OCI-LY1 (cell line): ENCODE data around the gene CORO2B.

ENCODE experiments used
- H2AFZ ChIP-seq: fragments of 200-600 bp; sonication (generic), shearing (Covaris generic); 2 replicates; pipeline ENCODE4 v1.6.0; 2014; ENCODE audit warnings: antibody characterized with exemption, mild to moderate bottlenecking, low read length
- H3F3A ChIP-seq: fragments of 200-600 bp; sonication (generic), shearing (Covaris generic); 2 replicates; pipeline ENCODE4 v1.6.0; 2014; ENCODE audit warnings: mild to moderate bottlenecking, antibody characterized with exemption, low read length, moderate library complexity; ENCODE audit not compliant: insufficient read depth
- H3K27ac ChIP-seq: fragments of 200-600 bp; sonication (generic); 2 replicates; pipeline ENCODE4 v1.5.1; 2014; ENCODE audit warnings: low read length, mixed run types, mild to moderate bottlenecking, low read depth; ENCODE audit not compliant: poor library complexity, severe bottlenecking
- H3K27me3 ChIP-seq: fragments of 200-600 bp; sonication (generic); 2 replicates; pipeline ENCODE4 v1.6.0; 2014; ENCODE audit warnings: antibody characterized with exemption, mild to moderate bottlenecking, low read length, moderate library complexity; ENCODE audit not compliant: insufficient read depth
- H3K36me3 ChIP-seq: fragments of 200-600 bp; sonication (generic); 2 replicates; pipeline ENCODE4 v1.6.1; 2014; ENCODE audit warnings: mild to moderate bottlenecking, antibody characterized with exemption, low read length, moderate library complexity, mixed read lengths; ENCODE audit not compliant: insufficient read depth
- H3K4me1 ChIP-seq: fragments of 200-600 bp; sonication (generic); 2 replicates; pipeline ENCODE4 v1.5.1; 2014; ENCODE audit warnings: mild to moderate bottlenecking, low read length, moderate library complexity; ENCODE audit not compliant: insufficient read depth, severe bottlenecking
- H3K4me2 ChIP-seq: fragments of 200-600 bp; sonication (generic), shearing (Covaris generic); 2 replicates; pipeline ENCODE4 v1.6.1; 2014; ENCODE audit warnings: low read length
- H3K4me3 ChIP-seq: fragments of 200-600 bp; sonication (generic); 2 replicates; pipeline ENCODE4 v1.5.1; 2014; ENCODE audit warnings: low read length, low read depth, mild to moderate bottlenecking, mixed read lengths; ENCODE audit not compliant: poor library complexity, severe bottlenecking
- H3K79me2 ChIP-seq: fragments of 200-600 bp; shearing (Covaris generic); 2 replicates; pipeline ENCODE4 v1.6.1; 2016; ENCODE audit warnings: mixed run types, low read length, mixed read lengths; ENCODE audit not compliant: insufficient read depth
- H3K9ac ChIP-seq: fragments of 200-600 bp; sonication (generic), shearing (Covaris generic); 2 replicates; pipeline ENCODE4 v1.6.1; 2014; ENCODE audit warnings: mild to moderate bottlenecking, low read length, mixed read lengths
- H3K9me2 ChIP-seq: fragments of 200-600 bp; sonication (generic), shearing (Covaris generic); 2 replicates; pipeline ENCODE4 v1.6.1; 2014; ENCODE audit warnings: low read depth, mild to moderate bottlenecking, low read length, mixed read lengths
- H3K9me3 ChIP-seq: fragments of 200-600 bp; shearing (Covaris generic); 2 replicates; pipeline ENCODE4 v1.6.1; 2014; ENCODE audit warnings: low read length, mixed read lengths
- H4K20me1 ChIP-seq: fragments of 200-600 bp; sonication (generic), shearing (Covaris generic); 2 replicates; pipeline ENCODE4 v1.6.0; 2016; ENCODE audit warnings: mild to moderate bottlenecking, low read length; ENCODE audit not compliant: insufficient read depth
- CTCF ChIP-seq: fragments of 200-600 bp; sonication (generic), shearing (Covaris generic); IDR thresholded peaks from 2 replicates; pipeline ENCODE4 v1.5.1; 2017; ENCODE audit warnings: mild to moderate bottlenecking, antibody characterized with exemption, low read length, moderate library complexity, mixed read lengths
- EZH2 ChIP-seq: fragments of 200-600 bp; sonication (generic), shearing (Covaris generic); IDR thresholded peaks from 2 replicates; pipeline ENCODE4 v1.8.0; 2017; ENCODE audit warnings: borderline replicate concordance, mixed run types, mild to moderate bottlenecking, antibody characterized with exemption, low read length, moderate library complexity, mixed read lengths

Gene CORO2B

GRCh38 chr15:68651916-68652525, 73.2 kb downstream of the CORO2B start:
- Histone ChIP-seq H3F3A (no peaks in the 10 kb centered on the region), H4K20me1 (no peaks in the 10 kb centered on the region), H3K9me3 (no peaks in the 10 kb centered on the region), H3K27me3 (peaks cover 4% of the 10 kb centered on the region), H3K4me1 (peaks cover 20% of the 10 kb centered on the region), H2AFZ (no peak overlapping the region), H3K4me2 (no peak overlapping the region), H3K9me2 (no peaks in the 10 kb centered on the region), H3K79me2 (no peaks in the 10 kb centered on the region), H3K9ac (no peak overlapping the region), H3K36me3 (no peaks in the 10 kb centered on the region), H3K4me3 (no peak overlapping the region), H3K27ac (no peak overlapping the region)
- TF ChIP-seq EZH2 (no peak), CTCF (no peak)

GRCh38 chr15:68653031-68653635, 74.3 kb downstream of the CORO2B start:
- Histone ChIP-seq H3K79me2 (no peaks in the 10 kb centered on the region), H3K9ac (no peak overlapping the region), H3K9me2 (no peaks in the 10 kb centered on the region), H3K9me3 (no peaks in the 10 kb centered on the region), H3K4me1 (peaks cover 20% of the 10 kb centered on the region), H3F3A (no peaks in the 10 kb centered on the region), H3K36me3 (no peaks in the 10 kb centered on the region), H3K27ac (no peak overlapping the region), H3K4me3 (no peak overlapping the region), H3K27me3 (peaks cover 4% of the 10 kb centered on the region), H3K4me2 (no peak overlapping the region), H4K20me1 (no peaks in the 10 kb centered on the region), H2AFZ (no peak overlapping the region)
- TF ChIP-seq EZH2 (no peak), CTCF (no peak)

GRCh38 chr15:68653801-68654200, 75.0 kb downstream of the CORO2B start:
- Histone ChIP-seq H3K27ac (no peak overlapping the region), H4K20me1 (no peaks in the 10 kb centered on the region), H3K36me3 (no peaks in the 10 kb centered on the region)

More at GRCh38 chr15:68653801-68654200, 75.0 kb downstream of the CORO2B start:
- no peaks in the 10 kb centered on the region for H3F3A ChIP-seq
- no peak overlapping the region for H3K4me3 ChIP-seq
- no peaks in the 10 kb centered on the region for H3K9me2 ChIP-seq
- no peaks in the 10 kb centered on the region for H3K79me2 ChIP-seq
- peaks cover 4% of the 10 kb centered on the region for H3K27me3 ChIP-seq
- TF ChIP-seq CTCF = no peak
- no peak for TF ChIP-seq EZH2
- H3K4me1 ChIP-seq = peaks cover 20% of the 10 kb centered on the region
- no peak overlapping the region for H3K9ac ChIP-seq
- H3K9me3 ChIP-seq = no peaks in the 10 kb centered on the region
- H2AFZ ChIP-seq = no peak overlapping the region
- no peak overlapping the region for H3K4me2 ChIP-seq
